Ascending aorta (tissue), 2 donors: ENCODE measurements around the gene IGF2R. TPM values are rescaled to one million over a fixed set of nuclear protein-coding genes. Genes with fewer than 3 reads are reported as not detected.
A peak's percentile ranks its signal among the peaks of the same experiment; 100 is the strongest.

ENCODE experiments used
- DNase-seq, 2 donors: peaks; one replicate each; pipeline ENCODE4 v3.0.0-alpha.2; 2019; ENCODE audit warnings: low spot score in 2 of 2
- H3K27ac ChIP-seq, 2 donors: fragments of 200-600 bp; sonication (generic); one replicate each; pipeline ENCODE4 v1.5.1; 2016 to 2017; ENCODE audit warnings: mild to moderate bottlenecking in 1 of 2
- H3K27me3 ChIP-seq: fragments of 200-600 bp; sonication (generic); one replicate; pipeline ENCODE4 v1.5.1; 2017
- H3K36me3 ChIP-seq, 2 donors: fragments of 200-600 bp; sonication (generic); one replicate each; pipeline ENCODE4 v1.5.1; 2016
- H3K4me1 ChIP-seq, 2 donors: fragments of 200-600 bp; sonication (generic); one replicate each; pipeline ENCODE4 v1.5.1; 2016 to 2017; ENCODE audit warnings: mild to moderate bottlenecking in 1 of 2
- H3K4me3 ChIP-seq, 2 donors: fragments of 200-600 bp; sonication (generic); one replicate each; pipeline ENCODE4 v1.5.1; 2016 to 2017; ENCODE audit warnings: mild to moderate bottlenecking in 1 of 2
- H3K9me3 ChIP-seq, 2 donors: fragments of 200-600 bp; sonication (generic); one replicate each; pipeline ENCODE4 v1.5.1; 2016
- CTCF ChIP-seq, 3 experiments: fragments of 200-600 bp in 2 of 3; fragments of 450-650 bp in 1 of 3; sonication (generic) in 2 of 3; IDR thresholded peaks; one replicate each; pipeline ENCODE4 v1.5.1; 2016 to 2019; ENCODE audit warnings: antibody characterized with exemption in 3 of 3, mild to moderate bottlenecking in 1 of 3, moderate library complexity in 1 of 3
- intact Hi-C: fragments of 100-400 bp; cut with DNase I; formaldehyde crosslinking; loops from one replicate; pipeline ENCODE4 v1.15.1; 2023
- total RNA-seq: library from RNA; depleted of rRNA; stranded (reverse); fragments of >200 nt; gene quantifications from one replicate; pipeline ENCODE4 v1.1.0, GENCODE V29; 2016

IGF2R gene
- total RNA-seq, 1 donor from 2014 or later, result 104 TPM

- Histone ChIP-seq H3K4me1 (peaks cover 0 to 19% of the 10 kb centered on the region in 2 donors), H3K27me3 (no peaks in the 10 kb centered on the region), H3K9me3 (no peaks in the 10 kb centered on the region), H3K4me3 (no peak overlapping the region), H3K36me3 (peaks cover 36 to 44% of the 10 kb centered on the region in 2 donors), H3K27ac (peak overlapping the region; percentile 66 to 69)
- TF ChIP-seq CTCF (IDR thresholded peaks at IDR 0.05), result no peak
- intact Hi-C loops, result loop anchor here (5.0 kb wide), 1 partner anchor 174 kb away; no protein-coding TSS in a partner anchor
- DNase-seq, result peak in 1 of 2 donors; percentile 77
These were observed 67.9 kb downstream of the IGF2R start for GRCh38 chr6:160036790-160037206.

- peaks cover 23 to 32% of the 10 kb centered on the region in 2 donors for H3K36me3 ChIP-seq
- no peak for TF ChIP-seq CTCF (IDR thresholded peaks at IDR 0.05)
- no peaks in the 10 kb centered on the region for H3K27me3 ChIP-seq
- H3K4me3 ChIP-seq, result no peak overlapping the region
- intact Hi-C loops, result loop anchor here (5.0 kb wide), 1 partner anchor 176 kb away; no protein-coding TSS in a partner anchor
- no peak for DNase-seq
- H3K4me1 ChIP-seq, result peaks cover under 1 to 32% of the 10 kb centered on the region in 2 donors
- H3K9me3 ChIP-seq, result no peaks in the 10 kb centered on the region
- no peak overlapping the region for H3K27ac ChIP-seq
These were observed 69.6 kb downstream of the IGF2R start for GRCh38 chr6:160038479-160038878.

- intact Hi-C loops, result loop anchor here (5.0 kb wide), 1 partner anchor 177 kb away; no protein-coding TSS in a partner anchor
- TF ChIP-seq CTCF (IDR thresholded peaks at IDR 0.05), result no peak
- H3K4me1 ChIP-seq, result peaks cover 5 to 34% of the 10 kb centered on the region in 2 donors
- peaks cover 24 to 26% of the 10 kb centered on the region in 2 donors for H3K36me3 ChIP-seq
- H3K4me3 ChIP-seq, result no peak overlapping the region
- H3K9me3 ChIP-seq, result no peaks in the 10 kb centered on the region
- no peaks in the 10 kb centered on the region for H3K27me3 ChIP-seq
- H3K27ac ChIP-seq, result no peak overlapping the region
- no peak for DNase-seq
These were observed 70.6 kb downstream of the IGF2R start for GRCh38 chr6:160039441-160039840.

GRCh38 chr6:160040055-160040454 is 71.2 kb downstream of the IGF2R start:
- no peak for TF ChIP-seq CTCF (IDR thresholded peaks at IDR 0.05)
- Histone ChIP-seq H3K27ac (no peak overlapping the region), H3K9me3 (no peaks in the 10 kb centered on the region), H3K4me3 (no peak overlapping the region), H3K27me3 (no peaks in the 10 kb centered on the region), H3K4me1 (peaks cover 5 to 34% of the 10 kb centered on the region in 2 donors), H3K36me3 (peaks cover 18 to 25% of the 10 kb centered on the region in 2 donors)
- no peak for DNase-seq
- intact Hi-C loops, result no loop called here

GRCh38 chr6:160040527-160041264 is 71.8 kb downstream of the IGF2R start:
- Histone ChIP-seq H3K36me3 (peaks cover 18 to 20% of the 10 kb centered on the region in 2 donors), H3K27ac (peak overlapping the region; percentile 63 to 81), H3K9me3 (no peaks in the 10 kb centered on the region), H3K4me3 (no peak overlapping the region), H3K4me1 (peaks cover 5 to 34% of the 10 kb centered on the region in 2 donors), H3K27me3 (no peaks in the 10 kb centered on the region)
- no peak for DNase-seq
- no peak for TF ChIP-seq CTCF (IDR thresholded peaks at IDR 0.05)
- intact Hi-C loops, result no loop called here
